ENCODE data around the gene KIF14.

KIF14 gene, protein sequence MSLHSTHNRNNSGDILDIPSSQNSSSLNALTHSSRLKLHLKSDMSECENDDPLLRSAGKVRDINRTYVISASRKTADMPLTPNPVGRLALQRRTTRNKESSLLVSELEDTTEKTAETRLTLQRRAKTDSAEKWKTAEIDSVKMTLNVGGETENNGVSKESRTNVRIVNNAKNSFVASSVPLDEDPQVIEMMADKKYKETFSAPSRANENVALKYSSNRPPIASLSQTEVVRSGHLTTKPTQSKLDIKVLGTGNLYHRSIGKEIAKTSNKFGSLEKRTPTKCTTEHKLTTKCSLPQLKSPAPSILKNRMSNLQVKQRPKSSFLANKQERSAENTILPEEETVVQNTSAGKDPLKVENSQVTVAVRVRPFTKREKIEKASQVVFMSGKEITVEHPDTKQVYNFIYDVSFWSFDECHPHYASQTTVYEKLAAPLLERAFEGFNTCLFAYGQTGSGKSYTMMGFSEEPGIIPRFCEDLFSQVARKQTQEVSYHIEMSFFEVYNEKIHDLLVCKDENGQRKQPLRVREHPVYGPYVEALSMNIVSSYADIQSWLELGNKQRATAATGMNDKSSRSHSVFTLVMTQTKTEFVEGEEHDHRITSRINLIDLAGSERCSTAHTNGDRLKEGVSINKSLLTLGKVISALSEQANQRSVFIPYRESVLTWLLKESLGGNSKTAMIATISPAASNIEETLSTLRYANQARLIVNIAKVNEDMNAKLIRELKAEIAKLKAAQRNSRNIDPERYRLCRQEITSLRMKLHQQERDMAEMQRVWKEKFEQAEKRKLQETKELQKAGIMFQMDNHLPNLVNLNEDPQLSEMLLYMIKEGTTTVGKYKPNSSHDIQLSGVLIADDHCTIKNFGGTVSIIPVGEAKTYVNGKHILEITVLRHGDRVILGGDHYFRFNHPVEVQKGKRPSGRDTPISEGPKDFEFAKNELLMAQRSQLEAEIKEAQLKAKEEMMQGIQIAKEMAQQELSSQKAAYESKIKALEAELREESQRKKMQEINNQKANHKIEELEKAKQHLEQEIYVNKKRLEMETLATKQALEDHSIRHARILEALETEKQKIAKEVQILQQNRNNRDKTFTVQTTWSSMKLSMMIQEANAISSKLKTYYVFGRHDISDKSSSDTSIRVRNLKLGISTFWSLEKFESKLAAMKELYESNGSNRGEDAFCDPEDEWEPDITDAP (N-terminal part only)

DNA sequence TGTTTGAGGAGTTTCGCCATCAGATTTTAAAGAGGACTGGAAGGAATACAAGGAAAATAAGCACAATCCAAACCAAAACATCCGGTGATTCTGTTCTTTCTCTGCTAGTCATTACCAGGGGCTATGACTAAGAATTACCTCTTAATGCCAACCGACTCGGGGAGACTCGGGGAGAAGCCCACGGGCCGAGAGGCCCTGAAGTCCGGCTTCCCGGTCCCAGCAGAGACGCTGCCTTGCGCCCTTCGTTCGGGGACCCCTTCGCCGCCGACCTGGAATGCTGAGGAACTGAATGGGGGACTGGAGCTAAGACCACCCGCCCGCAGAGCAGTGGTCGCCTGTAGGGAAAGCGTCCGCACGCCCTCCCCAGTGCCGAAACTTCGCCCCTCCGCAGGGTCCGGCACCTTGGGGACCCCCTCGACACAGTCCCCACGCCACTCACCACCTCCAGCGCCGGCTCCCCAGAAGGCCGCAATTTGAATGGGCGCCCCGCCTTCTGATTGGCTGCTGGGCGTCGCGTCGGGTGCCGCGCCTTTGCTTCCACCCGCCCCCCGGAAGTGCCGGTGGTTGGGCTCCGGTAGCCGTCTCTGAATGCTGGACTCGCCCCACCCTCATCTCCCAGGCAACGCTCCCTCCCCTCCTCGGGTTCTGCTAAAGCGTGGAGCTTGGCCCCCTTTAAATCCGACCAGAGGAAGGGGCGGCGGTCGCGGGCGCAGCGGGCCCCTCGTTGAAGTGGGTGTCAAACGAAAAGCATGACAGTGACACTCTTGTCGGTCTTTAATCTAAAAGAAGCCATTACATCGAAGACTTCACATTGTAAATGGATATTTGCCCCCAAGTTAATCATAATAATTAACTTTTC is at the start of gene KIF14:
KIF14 (minus strand) TSS at position 479 of the 859 bp plus-strand sequence. CDS start 2,028 bp downstream, outside the sequence.
- no peaks in the 10 kb centered on the region for H3K36me3 ChIP-seq (ENCODE audit: control insufficient read depth, insufficient read depth, low read length, severe bottlenecking)
- peak within 1 kb of the TSS; percentile 94 for H3K4me3 ChIP-seq (ENCODE audit: low read length)
- DNase-seq (ENCODE audit: low read depth): peak; percentile 98
- H3K4me1 ChIP-seq (ENCODE audit: control insufficient read depth, insufficient read depth, low read length): peaks cover 4% of the 10 kb centered on the region
- H3K9ac ChIP-seq (ENCODE audit: low read length): peak within 1 kb of the TSS; percentile 83
- H3K27me3 ChIP-seq (replicated peaks; ENCODE audit: control insufficient read depth, insufficient read depth, low read length): no peaks in the 10 kb centered on the region
- no peaks in the 10 kb centered on the region for H3K9me3 ChIP-seq (ENCODE audit: control insufficient read depth, low read length)

DNA sequence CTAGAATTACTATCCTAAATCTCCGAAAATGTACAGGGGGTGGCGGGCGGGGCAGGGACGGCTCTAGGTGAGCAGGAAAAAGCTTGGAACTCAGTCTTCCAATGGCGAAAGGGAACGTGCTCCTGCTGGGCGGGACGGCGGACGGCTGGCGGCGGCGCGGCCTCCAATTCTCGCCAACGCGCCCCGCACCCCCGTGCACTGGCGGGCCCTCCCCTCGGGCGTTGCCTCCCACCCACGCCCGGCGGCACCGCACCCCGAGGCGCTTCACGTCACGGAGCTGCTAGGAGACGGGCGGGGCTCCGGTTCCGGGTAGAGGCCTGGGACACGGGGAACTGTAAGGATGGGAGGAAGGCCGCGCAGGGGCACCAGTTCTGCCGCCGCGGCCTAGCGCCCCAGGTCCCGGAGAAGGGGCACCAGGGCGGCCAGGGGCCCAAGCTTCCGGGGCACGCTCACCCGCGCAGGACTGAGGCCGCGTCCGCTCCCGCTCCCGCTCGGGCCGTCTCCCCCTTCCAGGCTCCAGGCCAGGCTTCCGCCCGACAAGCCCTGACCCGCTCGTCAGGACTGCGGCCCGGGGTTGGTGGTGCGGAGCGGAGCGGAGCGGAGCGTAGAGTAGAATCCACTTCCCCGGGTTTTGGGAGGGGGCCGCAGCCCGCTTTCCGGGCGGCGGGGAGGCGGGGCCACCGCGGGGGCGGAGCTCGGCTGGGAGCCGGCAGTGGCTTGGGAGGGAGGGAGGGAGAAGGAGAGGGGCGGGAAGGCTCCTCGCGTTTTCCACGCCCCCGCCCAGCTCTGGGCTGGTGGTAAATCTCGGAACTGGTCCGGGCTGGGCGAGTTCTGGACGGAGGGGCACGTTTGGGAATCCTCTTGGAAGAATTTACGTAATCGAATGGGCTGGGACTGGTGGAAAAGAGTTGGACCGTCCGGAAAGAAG is 49.0 kb upstream of the KIF14 start, which contains the start of gene DDX59:
DDX59 (minus strand) TSS at position 594 of the 928 bp plus-strand sequence. CDS start 3,167 bp downstream, outside the sequence.
- Histone ChIP-seq H3K27me3 (replicated peaks; ENCODE audit: control insufficient read depth, insufficient read depth, low read length) (no peaks in the 10 kb centered on the region), H3K9me3 (ENCODE audit: control insufficient read depth, low read length) (no peaks in the 10 kb centered on the region), H3K36me3 (ENCODE audit: control insufficient read depth, insufficient read depth, low read length, severe bottlenecking) (no peaks in the 10 kb centered on the region), H3K4me1 (ENCODE audit: control insufficient read depth, insufficient read depth, low read length) (peaks cover 24% of the 10 kb centered on the region), H3K4me3 (ENCODE audit: low read length) (peak within 1 kb of the TSS; percentile 89), H3K9ac (ENCODE audit: low read length) (peak within 1 kb of the TSS; percentile 98)
- DNase-seq (ENCODE audit: low read depth): peak; percentile 99

DNA sequence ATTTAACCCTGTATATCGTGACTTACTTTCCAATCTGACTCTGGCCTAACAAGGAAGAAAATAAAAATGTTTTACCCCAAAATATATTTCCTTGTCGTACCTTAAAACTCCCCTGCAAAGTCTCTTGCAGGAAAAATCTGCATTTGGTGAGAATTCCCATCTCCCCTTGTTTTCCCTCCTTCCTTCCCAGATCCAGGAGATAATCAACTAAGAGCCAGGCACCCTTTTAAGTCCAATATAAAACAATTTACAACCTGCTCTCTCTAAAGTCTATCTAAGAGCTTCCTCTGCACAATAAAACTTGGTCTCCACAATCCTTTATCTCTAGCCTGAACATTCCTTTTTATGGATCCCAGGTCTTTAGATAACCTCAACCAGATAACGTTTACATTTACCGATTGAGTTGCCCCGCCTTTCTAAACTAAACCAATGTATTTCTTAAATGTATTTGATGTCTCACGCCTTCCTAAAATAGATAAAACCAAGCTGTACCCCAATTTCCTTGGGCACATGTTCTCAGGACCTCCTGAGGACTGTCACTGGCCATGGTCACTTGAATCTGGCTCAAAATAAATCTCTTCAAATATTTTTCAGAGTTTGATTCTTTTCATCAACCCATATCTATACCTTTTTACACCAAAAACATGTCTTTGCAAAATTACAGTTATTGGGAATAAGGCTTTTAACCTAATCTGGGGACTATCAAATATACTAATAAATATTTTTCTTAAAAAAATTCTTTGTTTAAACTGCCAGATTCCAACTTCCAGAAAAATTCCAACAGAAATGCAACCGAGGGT is 48.2 kb upstream of the KIF14 start:
- Histone ChIP-seq H3K4me3 (ENCODE audit: low read length) (peak overlapping the region; percentile 89), H3K27me3 (replicated peaks; ENCODE audit: control insufficient read depth, insufficient read depth, low read length) (no peaks in the 10 kb centered on the region), H3K4me1 (ENCODE audit: control insufficient read depth, insufficient read depth, low read length) (peaks cover 24% of the 10 kb centered on the region), H3K9ac (ENCODE audit: low read length) (peak overlapping the region; percentile 98), H3K9me3 (ENCODE audit: control insufficient read depth, low read length) (no peaks in the 10 kb centered on the region), H3K36me3 (ENCODE audit: control insufficient read depth, insufficient read depth, low read length, severe bottlenecking) (peaks cover 6% of the 10 kb centered on the region)
- DNase-seq (ENCODE audit: low read depth): peak; percentile 7

DNA sequence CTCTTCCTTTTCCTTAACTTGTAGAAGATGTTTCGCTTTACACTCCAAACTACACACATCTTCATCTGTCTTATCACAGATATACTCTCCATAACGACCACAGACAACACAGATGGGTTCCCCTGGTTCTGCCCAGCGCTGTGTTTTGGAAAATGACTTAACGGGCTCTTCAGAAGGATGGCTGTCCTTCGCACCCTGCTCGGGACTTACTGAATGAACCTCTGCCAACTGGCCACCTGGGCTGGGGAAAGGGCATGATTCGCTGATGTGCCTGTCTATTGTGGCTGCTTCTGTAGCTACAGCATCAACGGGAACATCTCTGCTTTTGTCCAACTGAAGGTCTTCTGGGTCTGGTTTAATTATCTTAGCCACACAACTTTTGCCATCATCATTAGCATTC is 45.8 kb upstream of the KIF14 start:
- Histone ChIP-seq H3K9me3 (ENCODE audit: control insufficient read depth, low read length) (no peaks in the 10 kb centered on the region), H3K27me3 (replicated peaks; ENCODE audit: control insufficient read depth, insufficient read depth, low read length) (no peaks in the 10 kb centered on the region), H3K4me1 (ENCODE audit: control insufficient read depth, insufficient read depth, low read length) (peaks cover 24% of the 10 kb centered on the region), H3K36me3 (ENCODE audit: control insufficient read depth, insufficient read depth, low read length, severe bottlenecking) (peaks cover 27% of the 10 kb centered on the region), H3K4me3 (ENCODE audit: low read length) (no peak overlapping the region), H3K9ac (ENCODE audit: low read length) (no peak overlapping the region)
- no peak for DNase-seq (ENCODE audit: low read depth)

DNA sequence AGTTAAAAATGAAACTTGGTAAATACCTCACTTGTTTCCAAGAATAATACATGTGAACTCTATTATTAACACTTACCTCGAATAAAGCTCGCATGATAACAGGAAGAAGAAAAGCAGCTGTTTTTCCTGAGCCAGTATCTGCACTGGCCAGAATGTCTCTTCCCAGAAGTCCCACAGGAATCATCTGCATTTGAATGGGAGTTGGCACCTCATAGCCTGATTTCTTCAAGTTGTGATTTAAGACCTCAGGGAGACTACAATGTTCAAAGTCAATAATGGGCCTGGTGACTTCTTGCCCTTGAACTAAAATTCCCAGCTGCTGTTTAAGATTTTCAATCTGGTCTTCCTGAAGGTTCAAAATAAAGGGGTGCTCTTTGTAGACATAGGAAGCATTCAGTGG is 45.3 kb upstream of the KIF14 start:
- Histone ChIP-seq H3K9ac (ENCODE audit: low read length) (no peak overlapping the region), H3K36me3 (ENCODE audit: control insufficient read depth, insufficient read depth, low read length, severe bottlenecking) (peaks cover 27% of the 10 kb centered on the region), H3K27me3 (replicated peaks; ENCODE audit: control insufficient read depth, insufficient read depth, low read length) (no peaks in the 10 kb centered on the region), H3K9me3 (ENCODE audit: control insufficient read depth, low read length) (no peaks in the 10 kb centered on the region), H3K4me3 (ENCODE audit: low read length) (no peak overlapping the region), H3K4me1 (ENCODE audit: control insufficient read depth, insufficient read depth, low read length) (peaks cover 27% of the 10 kb centered on the region)
- no peak for DNase-seq (ENCODE audit: low read depth)

DNA sequence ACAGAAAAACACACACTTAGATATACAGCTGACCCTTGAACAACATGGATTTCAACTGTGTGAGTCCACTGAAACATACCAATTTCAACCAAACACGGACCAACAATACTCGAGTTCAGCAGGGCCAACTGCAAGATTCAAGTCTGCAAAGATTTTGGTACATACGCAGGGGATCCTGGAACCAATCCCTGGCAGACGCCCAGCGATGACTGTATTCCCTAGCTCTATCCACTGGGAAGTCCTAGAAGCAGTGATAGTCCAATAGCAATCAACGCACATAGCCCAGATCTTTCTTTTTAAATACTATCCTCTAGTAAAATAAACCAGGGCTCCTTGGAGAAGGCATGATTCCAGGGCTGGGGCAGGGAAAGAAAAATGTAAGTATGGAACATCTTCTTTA is 40.2 kb upstream of the KIF14 start:
- Histone ChIP-seq H3K27me3 (replicated peaks; ENCODE audit: control insufficient read depth, insufficient read depth, low read length) (no peaks in the 10 kb centered on the region), H3K9me3 (ENCODE audit: control insufficient read depth, low read length) (no peaks in the 10 kb centered on the region), H3K36me3 (ENCODE audit: control insufficient read depth, insufficient read depth, low read length, severe bottlenecking) (peaks cover 48% of the 10 kb centered on the region), H3K4me1 (ENCODE audit: control insufficient read depth, insufficient read depth, low read length) (peaks cover 18% of the 10 kb centered on the region), H3K9ac (ENCODE audit: low read length) (no peak overlapping the region), H3K4me3 (ENCODE audit: low read length) (peak overlapping the region; percentile 24)
- DNase-seq (ENCODE audit: low read depth): no peak

DNA sequence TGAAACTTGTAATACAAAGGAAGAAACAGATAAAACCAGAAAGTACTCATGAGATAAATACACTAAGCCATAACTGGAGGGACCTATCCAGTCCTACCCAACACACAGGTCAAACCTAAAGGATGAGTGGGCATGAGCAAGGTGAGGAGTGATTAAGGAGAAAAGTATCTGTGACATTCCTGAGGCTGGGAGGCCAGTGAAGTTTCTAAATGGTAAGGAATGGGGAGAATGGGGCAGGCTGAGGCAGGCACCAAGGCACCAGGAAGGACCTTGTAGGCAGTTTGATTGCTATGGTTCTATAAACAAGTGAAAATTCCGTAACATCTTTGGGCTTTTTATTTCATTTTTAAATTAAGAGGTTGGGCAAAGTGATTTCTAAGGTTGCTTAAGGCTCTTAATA is 38.7 kb upstream of the KIF14 start:
- Histone ChIP-seq H3K9ac (ENCODE audit: low read length) (no peak overlapping the region), H3K27me3 (replicated peaks; ENCODE audit: control insufficient read depth, insufficient read depth, low read length) (no peaks in the 10 kb centered on the region), H3K36me3 (ENCODE audit: control insufficient read depth, insufficient read depth, low read length, severe bottlenecking) (peaks cover 54% of the 10 kb centered on the region), H3K4me1 (ENCODE audit: control insufficient read depth, insufficient read depth, low read length) (peaks cover 14% of the 10 kb centered on the region), H3K4me3 (ENCODE audit: low read length) (no peak overlapping the region), H3K9me3 (ENCODE audit: control insufficient read depth, low read length) (no peaks in the 10 kb centered on the region)
- DNase-seq (ENCODE audit: low read depth): no peak

DNA sequence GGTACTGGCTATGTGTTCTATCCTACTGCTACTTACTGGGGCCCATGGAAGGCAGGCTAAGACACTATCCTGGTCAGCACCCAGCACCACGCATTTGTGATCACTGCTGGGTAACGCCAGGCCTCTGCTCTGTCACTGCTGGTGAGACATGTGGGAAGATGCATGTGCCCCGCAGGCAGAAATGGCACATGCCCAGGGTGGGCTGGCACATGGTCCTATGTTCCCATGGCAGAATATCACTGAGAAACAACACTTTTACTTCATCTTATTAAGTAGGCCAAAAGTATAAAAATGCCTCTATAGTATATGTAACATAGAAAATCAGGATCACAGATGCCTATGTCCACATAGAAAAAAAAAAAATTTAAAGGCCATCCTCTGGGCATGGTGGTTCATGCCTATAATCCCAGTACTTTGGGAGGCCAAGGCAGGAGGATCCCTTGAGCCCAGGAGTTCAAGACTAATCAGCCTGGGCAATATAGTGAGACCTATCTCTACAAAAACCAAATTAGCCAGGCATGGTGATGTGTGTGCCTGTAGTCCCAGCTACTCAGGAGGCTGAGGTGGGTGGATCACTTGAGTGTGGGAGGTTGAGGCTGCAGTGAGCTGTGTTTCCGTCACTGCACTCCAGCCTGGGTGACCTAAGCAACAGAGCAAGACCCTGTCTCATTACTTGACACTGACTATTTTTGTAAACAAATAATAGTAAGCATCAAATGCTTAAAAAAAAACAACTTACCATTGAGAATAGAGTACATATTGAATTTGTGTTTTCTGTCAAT is 37.7 kb upstream of the KIF14 start:
- H3K9me3 ChIP-seq (ENCODE audit: control insufficient read depth, low read length): no peaks in the 10 kb centered on the region
- no peak overlapping the region for H3K4me3 ChIP-seq (ENCODE audit: low read length)
- DNase-seq (ENCODE audit: low read depth): no peak
- H3K27me3 ChIP-seq (replicated peaks; ENCODE audit: control insufficient read depth, insufficient read depth, low read length): no peaks in the 10 kb centered on the region
- H3K4me1 ChIP-seq (ENCODE audit: control insufficient read depth, insufficient read depth, low read length): peaks cover 14% of the 10 kb centered on the region
- H3K9ac ChIP-seq (ENCODE audit: low read length): no peak overlapping the region
- H3K36me3 ChIP-seq (ENCODE audit: control insufficient read depth, insufficient read depth, low read length, severe bottlenecking): peaks cover 50% of the 10 kb centered on the region

DNA sequence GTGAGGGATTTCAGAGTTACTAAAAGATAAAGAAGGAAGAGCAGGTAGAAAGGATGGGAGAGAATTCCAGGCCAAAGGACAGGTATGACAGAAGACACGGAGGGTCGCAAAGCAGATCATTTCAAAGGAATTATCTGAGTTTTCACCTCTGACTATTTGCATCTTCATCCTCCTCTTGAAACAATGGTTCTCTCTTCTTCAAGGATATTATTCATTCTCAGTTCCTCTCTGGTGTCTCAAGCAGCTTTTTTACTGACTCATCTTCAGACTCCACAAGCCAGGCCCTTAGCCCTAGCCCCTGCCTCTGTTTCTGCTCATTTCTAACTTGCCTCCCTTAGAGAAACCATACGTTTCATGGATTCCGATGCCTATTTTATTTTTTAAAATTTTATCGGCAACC is 34.1 kb upstream of the KIF14 start:
- H3K4me1 ChIP-seq (ENCODE audit: control insufficient read depth, insufficient read depth, low read length): peaks cover 6% of the 10 kb centered on the region
- H3K9me3 ChIP-seq (ENCODE audit: control insufficient read depth, low read length): no peaks in the 10 kb centered on the region
- no peak for DNase-seq (ENCODE audit: low read depth)
- H3K27me3 ChIP-seq (replicated peaks; ENCODE audit: control insufficient read depth, insufficient read depth, low read length): no peaks in the 10 kb centered on the region
- no peak overlapping the region for H3K4me3 ChIP-seq (ENCODE audit: low read length)
- H3K36me3 ChIP-seq (ENCODE audit: control insufficient read depth, insufficient read depth, low read length, severe bottlenecking): peaks cover 33% of the 10 kb centered on the region
- no peak overlapping the region for H3K9ac ChIP-seq (ENCODE audit: low read length)

All from adipocyte (in vitro differentiated cells).